Upper lobe of left lung (tissue), 6 donors: ENCODE measurements around the gene SARS1. TPM values are rescaled to one million over a fixed set of nuclear protein-coding genes. Genes with fewer than 3 reads are reported as not detected.

Source experiments
- ATAC-seq, 2 donors: fragments of 200-7000 bp; cut with Tn5 transposase; one replicate each; pipeline ENCODE4 v1.9.1; 2022; ENCODE audit warnings: mild to moderate bottlenecking in 2 of 2, moderate library complexity in 2 of 2; ENCODE audit not compliant: low FRiP score in 2 of 2
- DNase-seq, 2 donors: peaks; one replicate each; pipeline ENCODE4 v3.0.0-alpha.2; 2019 to 2020
- H3K27ac ChIP-seq, 4 donors: fragments of 200-600 bp; sonication (generic); one replicate each; pipeline ENCODE4 v1.5.1; 2016 to 2019
- H3K27me3 ChIP-seq, 4 donors: fragments of 200-600 bp; sonication (generic); one replicate each; pipeline ENCODE4 v1.5.1; 2017 to 2019
- H3K36me3 ChIP-seq, 4 donors: fragments of 200-600 bp; sonication (generic); one replicate each; pipeline ENCODE4 v1.5.1; 2016 to 2019
- H3K4me1 ChIP-seq, 4 donors: fragments of 200-600 bp; sonication (generic); one replicate each; pipeline ENCODE4 v1.5.1; 2018 to 2019
- H3K4me3 ChIP-seq, 4 donors: fragments of 200-600 bp; sonication (generic); one replicate each; pipeline ENCODE4 v1.5.1; 2017 to 2019; ENCODE audit warnings: mild to moderate bottlenecking in 2 of 4, moderate library complexity in 1 of 4
- H3K9me3 ChIP-seq, 4 donors: fragments of 200-600 bp; sonication (generic); one replicate each; pipeline ENCODE4 v1.5.1; 2018 to 2019
- CTCF ChIP-seq, 6 experiments: fragments of 450-650 bp in 4 of 6; fragments of 200-600 bp in 2 of 6; sonication (generic) in 2 of 6; IDR thresholded peaks; one replicate each; pipeline ENCODE4 v1.5.1; 2016 to 2019; ENCODE audit warnings: antibody characterized with exemption in 6 of 6
- EP300 ChIP-seq, 4 donors: sonication (generic); formaldehyde crosslinking; IDR thresholded peaks; one replicate each; pipeline ENCODE4 v1.5.1; 2017; ENCODE audit warnings: antibody characterized with exemption in 4 of 4, control low read depth in 2 of 4
- POLR2A ChIP-seq, 4 donors: fragments of 450-650 bp; IDR thresholded peaks; one replicate each; pipeline ENCODE4 v1.5.1; 2016 to 2017; ENCODE audit warnings: antibody characterized with exemption in 4 of 4, mild to moderate bottlenecking in 2 of 4
- POLR2AphosphoS5 ChIP-seq, 2 donors: sonication (generic); formaldehyde crosslinking; IDR thresholded peaks; one replicate each; pipeline ENCODE4 v1.5.1; 2017; ENCODE audit warnings: antibody characterized with exemption in 2 of 2
- WGBS, 2 donors: methylation state at CpG; one replicate each; pipeline ENCODE4 v1.1.5; 2017 to 2018; 5-methylcytosine and 5-hydroxymethylcytosine counted together
- total RNA-seq, 6 donors: library from RNA; depleted of rRNA in 4 of 6; stranded (reverse); fragments of >200 nt in 4 of 6; gene quantifications; one replicate each; pipeline versions ENCODE4 v1.1.0 to v1.2.1, GENCODE V29; 2016 to 2021
- donor health status: DM: no; HTN: no; CAD: no; lungs with moderate emphysema.
- donor health status: DM: no; HTN: yes; CAD: no; lungs with severe emphysema.

The SARS1 gene
- total RNA-seq, 6 donors from 2014 or later, result 126 to 212 (median 160) TPM

GRCh38 chr1:109259674-109260557, 46.2 kb downstream of the SARS1 start:
- DNase-seq (no peak), ATAC-seq (no peak)
- no peak overlapping the region for H3K27ac ChIP-seq
- no peak for TF ChIP-seq EP300 (IDR thresholded peaks at IDR 0.05)
- no peaks in the 10 kb centered on the region for H3K36me3 ChIP-seq
- H3K4me3 ChIP-seq, result no peak overlapping the region
- WGBS, 2 donors, result 79 to 88% methylated on average over 5 to 7 of the region's 7 CpGs
- peaks cover 6 to 15% (median 7%) of the 10 kb centered on the region in 4 donors for H3K4me1 ChIP-seq
- no peaks in the 10 kb centered on the region for H3K9me3 ChIP-seq
- H3K27me3 ChIP-seq, result no peaks in the 10 kb centered on the region

- DNase-seq (no peak), ATAC-seq (no peak)
- Histone ChIP-seq H3K27me3 (no peaks in the 10 kb centered on the region), H3K27ac (no peak overlapping the region), H3K9me3 (no peaks in the 10 kb centered on the region), H3K36me3 (no peaks in the 10 kb centered on the region), H3K4me3 (no peak overlapping the region), H3K4me1 (peaks cover 0 to 10% (median 3%) of the 10 kb centered on the region in 4 donors)
- WGBS, 2 donors, result 93 to 95% methylated on average over 15 to 16 of the region's 16 CpGs
- no peak for TF ChIP-seq POLR2A (IDR thresholded peaks at IDR 0.05)
- TF ChIP-seq EP300 (IDR thresholded peaks at IDR 0.05), result no peak
- TF ChIP-seq POLR2AphosphoS5 (IDR thresholded peaks at IDR 0.05), result no peak
- TF ChIP-seq CTCF (IDR thresholded peaks at IDR 0.05), result no peak
These were observed 47.3 kb downstream of the SARS1 start for GRCh38 chr1:109261006-109261405.

- DNase-seq (no peak), ATAC-seq (no peak)
- TF ChIP-seq CTCF (IDR thresholded peaks at IDR 0.05) (no peak), EP300 (IDR thresholded peaks at IDR 0.05) (no peak), POLR2AphosphoS5 (IDR thresholded peaks at IDR 0.05) (no peak), POLR2A (IDR thresholded peaks at IDR 0.05) (no peak)
- Histone ChIP-seq H3K36me3 (no peaks in the 10 kb centered on the region), H3K9me3 (no peaks in the 10 kb centered on the region), H3K4me1 (peaks cover 0 to 10% (median 3%) of the 10 kb centered on the region in 4 donors), H3K4me3 (no peak overlapping the region), H3K27me3 (no peaks in the 10 kb centered on the region), H3K27ac (no peak overlapping the region)
- WGBS, 2 donors, result 92 to 94% methylated on average over 6 of the region's 6 CpGs
These were observed 47.9 kb downstream of the SARS1 start for GRCh38 chr1:109261578-109261977.

- no peaks in the 10 kb centered on the region for H3K9me3 ChIP-seq
- H3K4me1 ChIP-seq, result peaks cover 0 to 10% (median 3%) of the 10 kb centered on the region in 4 donors
- TF ChIP-seq EP300 (IDR thresholded peaks at IDR 0.05), result no peak
- TF ChIP-seq POLR2A (IDR thresholded peaks at IDR 0.05), result no peak
- no peak for ATAC-seq
- H3K36me3 ChIP-seq, result no peaks in the 10 kb centered on the region
- H3K27me3 ChIP-seq, result no peaks in the 10 kb centered on the region
- peak overlapping the region in 1 of 4 donors; percentile 6 for H3K27ac ChIP-seq
- WGBS, 2 donors, result 89 to 93% methylated on average over 6 to 22 of the region's 22 CpGs
- no peak for DNase-seq
- no peak overlapping the region for H3K4me3 ChIP-seq
These were observed 48.7 kb downstream of the SARS1 start for GRCh38 chr1:109262231-109263055.

- Histone ChIP-seq H3K27me3 (no peaks in the 10 kb centered on the region), H3K27ac (peak overlapping the region in 1 of 4 donors; percentile 6), H3K9me3 (no peaks in the 10 kb centered on the region), H3K36me3 (no peaks in the 10 kb centered on the region), H3K4me3 (no peak overlapping the region), H3K4me1 (peaks cover 0 to 10% (median 3%) of the 10 kb centered on the region in 4 donors)
- DNase-seq (peak in 1 of 2 donors; percentile 75), ATAC-seq (peak in 1 of 2 donors; percentile 17)
- WGBS, 2 donors, result 85 to 87% methylated on average over 4 to 12 of the region's 12 CpGs
- TF ChIP-seq EP300 (IDR thresholded peaks at IDR 0.05), result no peak
- no peak for TF ChIP-seq POLR2A (IDR thresholded peaks at IDR 0.05)
- TF ChIP-seq CTCF (IDR thresholded peaks at IDR 0.05), result no peak
- TF ChIP-seq POLR2AphosphoS5 (IDR thresholded peaks at IDR 0.05), result no peak
These were observed 49.5 kb downstream of the SARS1 start for GRCh38 chr1:109263234-109263596.
